HepG2 (cell line): Measurements from ENCODE around the gene PPFIA3. TPM values are rescaled to one million over a fixed set of nuclear protein-coding genes. Genes with fewer than 3 reads are reported as not detected.
A peak's percentile ranks its signal among the peaks of the same experiment; 100 is the strongest.

Source experiments
- JARID2 ChIP-seq: sonication (generic); formaldehyde crosslinking; IDR thresholded peaks from 2 replicates; pipeline ENCODE4 v1.8.1; 2023; ENCODE audit warnings: missing genetic modification reagents, inconsistent platforms; ENCODE audit not compliant: insufficient replicate concordance
- NFATC3 ChIP-seq: sonication (generic); formaldehyde crosslinking; IDR thresholded peaks from 2 replicates; pipeline ENCODE4 v1.5.1; 2020; ENCODE audit warnings: mild to moderate bottlenecking, missing genetic modification reagents
- NRL ChIP-seq: sonication (generic); formaldehyde crosslinking; IDR thresholded peaks from 2 replicates; pipeline ENCODE4 v1.5.0; 2020; ENCODE audit warnings: missing genetic modification reagents, mild to moderate bottlenecking, moderate library complexity, borderline replicate concordance
- RBM39 ChIP-seq: fragments of 200-400 bp; formaldehyde crosslinking; IDR thresholded peaks from one replicate; pipeline ENCODE4 v1.6.1; 2018; ENCODE audit warnings: antibody characterized with exemption, mild to moderate bottlenecking, low read depth, low read length; ENCODE audit not compliant: poor library complexity, severe bottlenecking
- SPEN ChIP-seq: sonication (generic); formaldehyde crosslinking; IDR thresholded peaks from 2 replicates; pipeline ENCODE4 v1.5.1; 2020; ENCODE audit warnings: low read depth, mild to moderate bottlenecking, missing genetic modification reagents
- TMF1 ChIP-seq: sonication (generic); formaldehyde crosslinking; IDR thresholded peaks from 2 replicates; pipeline ENCODE4 v1.8.1; 2022; ENCODE audit warnings: low read depth, missing genetic modification reagents
- XRCC5 ChIP-seq: fragments of 200-400 bp; formaldehyde crosslinking; optimal IDR thresholded peaks from 2 replicates; pipeline ENCODE3; 2017; ENCODE audit warnings: mild to moderate bottlenecking, low read length
- ZBTB7A ChIP-seq: sonication (generic); formaldehyde crosslinking; IDR thresholded peaks from 2 replicates; pipeline ENCODE4 v1.8.0; 2022; ENCODE audit warnings: mild to moderate bottlenecking, missing genetic modification reagents
- ZKSCAN5 ChIP-seq: sonication (generic); formaldehyde crosslinking; IDR thresholded peaks from 2 replicates; pipeline ENCODE4 v1.5.1; 2020; ENCODE audit warnings: mild to moderate bottlenecking, missing genetic modification reagents
- ZNF180 ChIP-seq: sonication (generic); formaldehyde crosslinking; IDR thresholded peaks from 2 replicates; pipeline ENCODE4 v1.4.0; 2020; ENCODE audit warnings: low read depth, missing genetic modification reagents, borderline replicate concordance
- ZNF205 ChIP-seq: IDR thresholded peaks from 2 replicates; pipeline ENCODE4 v1.6.1; 2018; ENCODE audit warnings: missing biosample characterization, missing genetic modification reagents
- ZNF430 ChIP-seq: sonication (generic); formaldehyde crosslinking; IDR thresholded peaks from 2 replicates; pipeline ENCODE4 v1.9.0; 2021; ENCODE audit warnings: mild to moderate bottlenecking, missing genetic modification reagents
- ZNF468 ChIP-seq: sonication (generic); formaldehyde crosslinking; IDR thresholded peaks from 2 replicates; pipeline ENCODE4 v1.8.0; 2022; ENCODE audit warnings: mild to moderate bottlenecking, moderate library complexity, missing genetic modification reagents
- ZNF75D ChIP-seq: sonication (generic); formaldehyde crosslinking; IDR thresholded peaks from 2 replicates; pipeline ENCODE4 v1.8.1; 2023; ENCODE audit warnings: missing genetic modification reagents, mild to moderate bottlenecking, borderline replicate concordance
- ZNF775 ChIP-seq: sonication (generic); formaldehyde crosslinking; IDR thresholded peaks from 2 replicates; pipeline ENCODE4 v1.4.0; 2020; ENCODE audit warnings: missing genetic modification reagents, mild to moderate bottlenecking, moderate library complexity, borderline replicate concordance
- ZNF839 ChIP-seq: sonication (generic); formaldehyde crosslinking; IDR thresholded peaks from 2 replicates; pipeline ENCODE4 v1.4.0; 2020; ENCODE audit warnings: missing genetic modification reagents, mild to moderate bottlenecking, borderline replicate concordance
- ZSCAN22 ChIP-seq: sonication (generic); formaldehyde crosslinking; IDR thresholded peaks from 2 replicates; pipeline ENCODE4 v1.4.0; 2020; ENCODE audit warnings: mild to moderate bottlenecking, missing genetic modification reagents
- polyA plus RNA-seq, 8 experiments: library from polyadenylated mRNA; depleted of rRNA in 3 of 8; stranded (reverse) in 7 of 8; unstranded in 1 of 8; fragments of >200 nt; fragmentation: Illumina TruSeq in 4 of 8; extraction: Trizol in 4 of 8; gene quantifications; 2 replicates each; pipeline versions ENCODE4 v1.2.1 to v1.2.3, GENCODE V29; 2011 to 2016; ENCODE audit warnings: low read depth in 4 of 8, missing spikeins in 1 of 8, mixed read lengths in 1 of 8; ENCODE audit not compliant: insufficient read depth in 1 of 8
- total RNA-seq, 5 experiments: library from RNA; depleted of rRNA; stranded (reverse); fragments of >200 nt; fragmentation: Illumina TruSeq; extraction: Trizol; gene quantifications; 2 replicates each; pipeline ENCODE4 v1.2.3, GENCODE V29; 2016; ENCODE audit warnings: low read depth in 1 of 5
- TF ChIP-seq, protein P1 (sequence below): sonication (generic); formaldehyde crosslinking; IDR thresholded peaks from 2 replicates; pipeline ENCODE4 v1.4.0; 2020; ENCODE audit warnings: low read depth, mild to moderate bottlenecking, missing genetic modification reagents
- TF ChIP-seq, protein P2 (sequence below): sonication (generic); formaldehyde crosslinking; IDR thresholded peaks from 2 replicates; pipeline ENCODE4 v1.5.1; 2020; ENCODE audit warnings: missing genetic modification reagents, mild to moderate bottlenecking, borderline replicate concordance
- TF ChIP-seq, protein P3 (sequence below): sonication (generic); formaldehyde crosslinking; IDR thresholded peaks from 2 replicates; pipeline ENCODE4 v1.4.0; 2020; ENCODE audit warnings: missing genetic modification reagents, borderline replicate concordance
- TF ChIP-seq, protein P4 (sequence below), 2 experiments: fragments of 450-650 bp in 1 of 2; sonication (generic) in 1 of 2; formaldehyde crosslinking; IDR thresholded peaks; 2 replicates each; pipeline versions ENCODE4 v1.5.0 to v1.8.0; 2020 to 2022; ENCODE audit warnings: mild to moderate bottlenecking in 1 of 2, missing genetic modification reagents in 1 of 2

PPFIA3 gene
- total and polyA plus RNA-seq, 2 of the 13 experiments (the other 11 are each of a cell fraction or from before 2014, with no cell fraction given), result 6.7 to 8.6 TPM

DNA sequence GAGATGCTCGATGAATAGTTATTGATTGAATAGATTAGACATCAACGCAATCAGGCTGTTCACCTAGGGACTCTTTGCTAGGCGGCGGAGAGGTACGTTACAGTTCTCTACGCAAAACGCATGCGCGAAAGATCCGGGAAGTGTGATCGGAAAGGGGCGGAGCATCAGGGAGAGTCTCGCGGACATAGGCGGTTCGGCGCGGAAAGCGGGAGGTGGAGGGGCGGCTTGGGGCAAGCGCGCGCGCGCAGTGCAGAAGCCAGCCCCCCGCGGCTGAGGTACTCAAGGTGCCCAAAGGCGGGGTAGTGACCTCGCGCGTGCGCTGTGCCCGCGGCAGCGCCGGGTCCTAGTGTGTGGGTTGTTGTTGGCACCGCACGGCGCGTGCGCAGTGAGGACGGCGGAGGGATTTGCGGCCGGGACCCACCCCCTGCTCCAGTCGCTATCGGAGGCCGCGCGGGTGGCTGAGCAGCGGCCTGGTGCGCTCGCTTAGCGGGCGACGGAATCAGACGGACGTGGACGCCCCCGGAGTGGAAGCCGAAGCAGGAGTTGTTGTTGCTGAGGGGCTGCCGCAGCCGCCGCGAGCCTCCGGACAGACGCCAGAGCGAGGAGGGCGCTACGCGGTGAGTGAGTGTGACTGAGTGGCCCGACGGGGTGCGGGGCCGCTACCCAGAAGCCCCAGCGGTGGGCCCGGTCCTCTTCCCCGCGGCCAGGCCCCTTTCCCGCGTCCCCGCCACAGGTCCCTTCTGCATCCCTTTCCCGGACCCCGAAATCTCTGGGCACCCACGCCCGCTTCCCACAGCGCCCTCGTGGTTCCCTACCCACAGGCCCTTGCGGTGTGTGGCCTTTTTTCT is 34.1 kb upstream of the PPFIA3 start, which contains the start of gene SNRNP70 (continued):
- TF ChIP-seq, protein P1, sequence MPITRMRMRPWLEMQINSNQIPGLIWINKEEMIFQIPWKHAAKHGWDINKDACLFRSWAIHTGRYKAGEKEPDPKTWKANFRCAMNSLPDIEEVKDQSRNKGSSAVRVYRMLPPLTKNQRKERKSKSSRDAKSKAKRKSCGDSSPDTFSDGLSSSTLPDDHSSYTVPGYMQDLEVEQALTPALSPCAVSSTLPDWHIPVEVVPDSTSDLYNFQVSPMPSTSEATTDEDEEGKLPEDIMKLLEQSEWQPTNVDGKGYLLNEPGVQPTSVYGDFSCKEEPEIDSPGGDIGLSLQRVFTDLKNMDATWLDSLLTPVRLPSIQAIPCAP (CRISPR knock-in tag), result no peak
- peak; percentile 99 for TF ChIP-seq SPEN
- TF ChIP-seq, protein P2, sequence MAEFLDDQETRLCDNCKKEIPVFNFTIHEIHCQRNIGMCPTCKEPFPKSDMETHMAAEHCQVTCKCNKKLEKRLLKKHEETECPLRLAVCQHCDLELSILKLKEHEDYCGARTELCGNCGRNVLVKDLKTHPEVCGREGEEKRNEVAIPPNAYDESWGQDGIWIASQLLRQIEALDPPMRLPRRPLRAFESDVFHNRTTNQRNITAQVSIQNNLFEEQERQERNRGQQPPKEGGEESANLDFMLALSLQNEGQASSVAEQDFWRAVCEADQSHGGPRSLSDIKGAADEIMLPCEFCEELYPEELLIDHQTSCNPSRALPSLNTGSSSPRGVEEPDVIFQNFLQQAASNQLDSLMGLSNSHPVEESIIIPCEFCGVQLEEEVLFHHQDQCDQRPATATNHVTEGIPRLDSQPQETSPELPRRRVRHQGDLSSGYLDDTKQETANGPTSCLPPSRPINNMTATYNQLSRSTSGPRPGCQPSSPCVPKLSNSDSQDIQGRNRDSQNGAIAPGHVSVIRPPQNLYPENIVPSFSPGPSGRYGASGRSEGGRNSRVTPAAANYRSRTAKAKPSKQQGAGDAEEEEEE (CRISPR knock-in tag), result no peak
- TF ChIP-seq RBM39, result peak; percentile 93
- TF ChIP-seq ZBTB7A (CRISPR knock-in tag), result peak; percentile 16; the same call in 1 of the 2 replicates
- peak; percentile 66; the same call in 1 of the 2 replicates for TF ChIP-seq TMF1 (CRISPR knock-in tag)
- no peak for TF ChIP-seq ZSCAN22 (CRISPR knock-in tag)
- no peak for TF ChIP-seq ZNF75D
- TF ChIP-seq NRL (CRISPR knock-in tag), result peak; percentile 73; the same call in 1 of the 2 replicates
- no peak for TF ChIP-seq ZNF839 (CRISPR knock-in tag)
- no peak; the same call in 1 of the 2 replicates for TF ChIP-seq ZNF430
- TF ChIP-seq, protein P3, sequence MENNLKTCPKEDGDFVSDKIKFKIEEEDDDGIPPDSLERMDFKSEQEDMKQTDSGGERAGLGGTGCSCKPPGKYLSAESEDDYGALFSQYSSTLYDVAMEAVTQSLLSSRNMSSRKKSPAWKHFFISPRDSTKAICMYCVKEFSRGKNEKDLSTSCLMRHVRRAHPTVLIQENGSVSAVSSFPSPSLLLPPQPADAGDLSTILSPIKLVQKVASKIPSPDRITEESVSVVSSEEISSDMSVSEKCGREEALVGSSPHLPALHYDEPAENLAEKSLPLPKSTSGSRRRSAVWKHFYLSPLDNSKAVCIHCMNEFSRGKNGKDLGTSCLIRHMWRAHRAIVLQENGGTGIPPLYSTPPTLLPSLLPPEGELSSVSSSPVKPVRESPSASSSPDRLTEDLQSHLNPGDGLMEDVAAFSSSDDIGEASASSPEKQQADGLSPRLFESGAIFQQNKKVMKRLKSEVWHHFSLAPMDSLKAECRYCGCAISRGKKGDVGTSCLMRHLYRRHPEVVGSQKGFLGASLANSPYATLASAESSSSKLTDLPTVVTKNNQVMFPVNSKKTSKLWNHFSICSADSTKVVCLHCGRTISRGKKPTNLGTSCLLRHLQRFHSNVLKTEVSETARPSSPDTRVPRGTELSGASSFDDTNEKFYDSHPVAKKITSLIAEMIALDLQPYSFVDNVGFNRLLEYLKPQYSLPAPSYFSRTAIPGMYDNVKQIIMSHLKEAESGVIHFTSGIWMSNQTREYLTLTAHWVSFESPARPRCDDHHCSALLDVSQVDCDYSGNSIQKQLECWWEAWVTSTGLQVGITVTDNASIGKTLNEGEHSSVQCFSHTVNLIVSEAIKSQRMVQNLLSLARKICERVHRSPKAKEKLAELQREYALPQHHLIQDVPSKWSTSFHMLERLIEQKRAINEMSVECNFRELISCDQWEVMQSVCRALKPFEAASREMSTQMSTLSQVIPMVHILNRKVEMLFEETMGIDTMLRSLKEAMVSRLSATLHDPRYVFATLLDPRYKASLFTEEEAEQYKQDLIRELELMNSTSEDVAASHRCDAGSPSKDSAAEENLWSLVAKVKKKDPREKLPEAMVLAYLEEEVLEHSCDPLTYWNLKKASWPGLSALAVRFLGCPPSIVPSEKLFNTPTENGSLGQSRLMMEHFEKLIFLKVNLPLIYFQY, result peak; percentile 31; the same call in 1 of the 2 replicates
- 0 out of 2 replicates have a peak, but pooled peaks have one; percentile 36 for TF ChIP-seq ZNF180 (CRISPR knock-in tag)
- TF ChIP-seq ZKSCAN5, result no peak
- TF ChIP-seq ZNF205 (CRISPR knock-in tag), result peak; percentile 79; the same call in 1 of the 2 replicates
- peak; percentile 83 for TF ChIP-seq XRCC5
- TF ChIP-seq, protein P4, sequence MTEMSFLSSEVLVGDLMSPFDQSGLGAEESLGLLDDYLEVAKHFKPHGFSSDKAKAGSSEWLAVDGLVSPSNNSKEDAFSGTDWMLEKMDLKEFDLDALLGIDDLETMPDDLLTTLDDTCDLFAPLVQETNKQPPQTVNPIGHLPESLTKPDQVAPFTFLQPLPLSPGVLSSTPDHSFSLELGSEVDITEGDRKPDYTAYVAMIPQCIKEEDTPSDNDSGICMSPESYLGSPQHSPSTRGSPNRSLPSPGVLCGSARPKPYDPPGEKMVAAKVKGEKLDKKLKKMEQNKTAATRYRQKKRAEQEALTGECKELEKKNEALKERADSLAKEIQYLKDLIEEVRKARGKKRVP (CRISPR knock-in tag; IDR thresholded peaks at IDR 0.05), result no peak
- TF ChIP-seq NFATC3 (CRISPR knock-in tag), result no peak
- no peak for TF ChIP-seq ZNF775 (CRISPR knock-in tag)
- TF ChIP-seq ZNF468 (CRISPR knock-in tag), result no peak
- TF ChIP-seq JARID2 (CRISPR knock-in tag), result peak; percentile 70
